HG03159 (cell line): ENCODE results near the gene KRT33A.

Source experiments
- ATAC-seq: cut with Tn5 transposase; IDR thresholded peaks from one replicate; pipeline ENCODE4 v1.9.1; 2021; ENCODE audit warnings: mild to moderate bottlenecking, moderate library complexity; ENCODE audit not compliant: unreplicated experiment

Gene KRT33A

GRCh38 chr17:41304091-41304490 lies 46.5 kb downstream of the KRT33A start:
- no peak for ATAC-seq

DNA sequence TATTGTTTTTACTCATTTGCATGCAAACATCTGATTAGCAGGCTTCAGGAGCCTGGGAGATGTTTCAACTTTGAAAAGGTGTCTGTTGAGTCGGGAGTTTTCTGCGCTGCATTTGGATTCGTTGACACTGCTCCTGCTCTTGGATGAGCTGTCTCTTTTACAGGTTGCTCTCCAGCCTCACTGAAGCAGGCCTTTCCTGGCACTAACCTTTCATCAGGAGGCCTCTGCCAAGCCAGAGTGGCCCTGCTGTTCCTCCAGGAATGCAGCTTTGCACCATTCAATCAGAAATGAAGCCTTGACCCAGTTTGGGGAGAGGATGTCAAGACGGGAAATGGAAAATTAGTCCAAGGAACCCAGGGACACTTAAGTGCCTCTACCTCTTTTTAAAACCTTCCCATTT lies 47.6 kb downstream of the KRT33A start:
- no peak for ATAC-seq

DNA sequence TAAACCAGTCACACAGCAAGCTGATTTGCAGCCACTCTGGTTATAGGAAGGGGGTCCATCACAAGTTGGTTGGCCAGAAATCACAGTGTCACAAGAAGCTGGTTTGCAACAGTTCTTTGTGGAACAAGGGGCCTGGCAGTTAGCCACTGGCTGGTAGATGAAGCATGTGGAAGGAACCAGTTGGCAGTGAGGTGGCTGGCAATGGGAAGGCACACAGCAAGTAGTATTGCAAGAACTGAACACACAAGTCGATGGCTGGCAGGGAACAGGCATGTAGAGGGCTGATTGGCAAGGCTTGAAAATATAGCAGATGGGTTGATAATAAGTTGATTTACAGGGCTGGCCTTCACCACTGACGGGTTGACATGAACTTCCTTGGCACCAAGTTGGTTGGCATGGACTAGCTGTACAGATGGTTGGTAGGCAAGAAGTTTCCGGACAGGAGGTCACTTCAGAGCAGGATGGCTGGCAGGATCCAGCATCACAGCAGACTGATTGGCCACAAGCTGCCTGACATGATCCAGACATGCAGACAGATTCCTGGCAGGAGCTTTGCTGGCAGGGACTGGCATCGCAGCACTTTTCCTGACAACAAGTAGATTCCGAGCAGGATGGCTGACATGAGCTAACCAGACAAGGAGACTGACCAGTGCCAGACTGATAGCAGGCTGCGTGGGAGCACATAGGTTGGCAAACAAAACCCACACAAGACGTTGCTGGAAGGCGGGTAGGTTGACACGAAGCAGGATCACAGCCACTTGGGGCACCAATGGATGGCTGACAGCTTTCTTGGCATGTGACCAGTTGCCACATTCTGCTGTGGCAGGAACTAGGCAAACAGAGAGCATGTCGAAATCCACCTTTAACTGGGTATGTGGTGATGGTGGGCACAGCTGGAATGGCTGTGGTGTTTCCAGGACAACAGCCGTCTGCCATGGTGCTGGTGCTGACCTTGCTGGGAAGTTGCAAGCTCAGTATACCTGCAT lies 48.4 kb downstream of the KRT33A start, which contains the start of gene KRTAP29-1:
Gene KRTAP29-1 (minus strand): TSS at position 936 of the 986 bp plus-strand sequence. CDS start 0 bp downstream, at position 936.
- ATAC-seq: no peak

DNA sequence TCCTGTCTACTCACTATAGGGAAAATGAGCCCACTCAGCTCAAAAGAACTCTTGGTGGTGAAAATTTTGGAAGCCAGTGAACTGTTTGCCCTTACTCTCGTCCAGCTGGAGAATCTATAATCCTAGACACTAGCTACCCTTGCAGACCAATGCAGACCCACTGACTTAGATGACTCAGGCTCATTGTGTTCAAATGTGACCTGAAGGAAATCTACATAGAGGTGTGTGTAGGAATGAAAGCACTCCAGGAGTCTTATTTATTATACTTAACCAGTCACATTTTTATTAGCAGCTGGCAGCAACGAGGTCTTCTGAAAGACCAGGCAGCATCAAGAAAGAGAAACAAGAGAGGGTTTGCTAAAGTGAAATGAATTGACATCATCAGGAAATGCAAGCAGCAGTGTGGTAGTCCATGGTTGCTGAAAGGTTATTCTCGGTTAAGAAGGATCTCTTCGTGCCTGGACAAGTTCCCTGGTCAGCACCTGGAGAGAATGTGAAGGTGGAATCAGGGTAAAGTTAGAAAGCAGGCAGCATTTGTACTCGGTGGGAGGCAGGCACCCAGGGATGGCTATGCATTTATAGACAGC lies 49.3 kb downstream of the KRT33A start:
- no peak for ATAC-seq

DNA sequence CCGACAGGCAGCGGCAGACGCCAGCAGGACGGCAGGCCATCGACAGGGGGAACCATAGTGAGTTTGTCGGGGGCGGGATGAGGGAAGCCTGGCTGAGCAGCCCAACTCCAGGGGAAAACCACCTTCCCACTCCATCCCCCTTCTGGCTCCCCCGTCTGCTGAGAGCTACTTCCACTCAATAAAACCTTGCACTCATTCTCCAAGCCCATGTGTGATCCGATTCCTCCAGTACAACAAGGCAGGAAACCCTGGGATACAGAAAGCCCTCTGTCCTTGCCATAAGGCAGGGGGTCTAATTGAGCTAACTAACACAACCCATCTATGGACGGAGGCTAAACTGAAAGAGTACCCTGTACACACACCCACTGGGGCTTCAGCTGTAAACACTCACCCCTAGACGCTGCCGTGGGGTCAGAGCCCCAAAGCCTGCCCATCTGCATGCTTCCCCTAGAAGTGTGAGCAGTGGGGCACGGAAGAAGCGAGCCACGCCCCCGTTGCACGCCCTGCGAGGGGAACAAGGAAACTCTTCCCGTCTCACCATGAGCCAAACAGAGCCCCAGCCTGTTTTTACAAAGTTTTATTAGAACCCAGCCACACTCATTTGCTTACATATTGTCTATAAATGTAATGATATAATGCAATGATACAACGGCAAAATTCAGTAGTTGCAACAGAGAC lies 52.0 kb downstream of the KRT33A start:
- ATAC-seq: no peak

DNA sequence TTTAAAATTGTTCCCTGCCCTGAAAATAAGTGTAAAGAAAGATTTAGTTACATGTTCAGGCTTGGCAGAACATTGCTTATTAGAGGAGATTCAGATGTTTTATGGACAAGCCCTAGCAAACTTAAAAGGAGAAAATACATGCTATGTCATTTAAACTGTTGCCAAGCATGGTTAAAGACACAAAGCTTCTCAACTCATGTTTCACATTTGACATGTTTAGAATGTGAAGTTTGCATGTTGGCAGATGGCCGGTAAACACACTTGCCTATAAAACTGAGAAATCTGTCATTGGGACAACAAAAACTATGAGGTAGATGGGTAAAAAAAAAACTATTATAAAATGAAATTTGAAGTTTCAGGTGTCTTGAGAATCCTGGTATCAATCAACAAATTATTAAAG lies 53.8 kb downstream of the KRT33A start:
- ATAC-seq: no peak
